Stromal cell of bone marrow (primary cell): Measurements from ENCODE around the gene GLDC.
A peak's percentile ranks its signal among the peaks of the same experiment; 100 is the strongest.
"Not testable (repeated sequence)": the region's sequence is repeated elsewhere in the genome, so short reads cannot be mapped to it uniquely, and the experiment has no call there.

Experiments
- DNase-seq: peaks from one replicate; pipeline ENCODE4 v3.0.0-alpha.2; 2012; ENCODE audit warnings: low read depth

Gene GLDC

DNA sequence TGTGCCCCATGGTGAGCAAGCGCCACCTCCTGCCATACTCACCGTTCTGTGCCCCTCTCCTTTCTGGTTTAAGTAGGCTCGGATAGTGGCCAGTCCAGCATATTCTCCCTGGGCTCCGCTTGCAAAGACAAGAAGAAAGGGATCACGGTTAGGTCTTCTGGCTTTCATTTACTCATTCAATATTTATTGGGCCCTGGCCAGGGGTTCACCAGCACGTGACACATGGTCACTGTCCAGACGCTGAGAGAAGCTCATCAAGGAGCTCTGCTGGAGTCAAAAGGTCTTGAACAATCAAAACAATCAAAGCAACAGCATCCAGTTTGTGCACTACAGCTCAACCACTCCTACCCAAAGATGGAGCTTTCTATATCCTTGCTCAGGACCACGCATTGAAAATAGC is 80.2 kb downstream of the GLDC start:
- no peak for DNase-seq

DNA sequence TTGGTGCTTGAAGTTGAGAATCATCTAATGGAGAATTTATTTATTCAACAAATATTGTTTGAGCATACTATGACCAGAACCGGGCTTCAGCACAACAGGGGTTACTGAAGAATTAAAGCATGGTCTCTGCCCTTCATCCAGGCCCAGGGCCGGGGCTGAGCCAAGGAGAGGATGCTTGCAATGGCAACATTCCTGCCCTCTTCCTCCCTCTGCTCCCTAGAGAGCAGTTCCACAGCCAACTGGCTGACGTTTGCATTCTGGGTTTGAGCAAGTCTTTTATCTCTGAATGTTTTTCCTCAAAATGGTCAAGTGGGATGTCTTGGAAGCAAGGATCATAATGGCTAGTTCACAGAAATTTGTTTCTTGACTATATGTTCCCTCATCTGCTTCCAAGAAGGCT is 80.7 kb downstream of the GLDC start:
- DNase-seq = peak; percentile 73

DNA sequence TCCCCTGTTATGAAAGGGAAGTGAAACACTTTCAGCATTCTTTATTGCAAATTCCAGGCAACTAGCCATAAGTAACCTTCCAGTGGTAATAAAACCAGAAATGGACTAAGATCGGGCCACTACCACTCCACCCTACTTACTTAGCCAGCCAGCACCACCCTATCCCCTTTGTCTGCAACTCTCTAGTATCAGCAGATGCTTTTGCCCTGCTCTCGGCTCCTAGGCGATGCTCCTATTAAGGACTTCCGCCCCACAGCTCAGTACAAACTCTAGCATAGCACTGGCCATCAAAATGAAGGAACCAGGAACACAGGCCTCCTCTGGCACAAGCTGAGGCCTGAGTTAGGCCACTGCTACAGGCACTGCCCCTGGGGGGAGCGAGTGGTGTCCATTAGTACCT is 81.2 kb downstream of the GLDC start:
- DNase-seq = peak; percentile 46

DNA sequence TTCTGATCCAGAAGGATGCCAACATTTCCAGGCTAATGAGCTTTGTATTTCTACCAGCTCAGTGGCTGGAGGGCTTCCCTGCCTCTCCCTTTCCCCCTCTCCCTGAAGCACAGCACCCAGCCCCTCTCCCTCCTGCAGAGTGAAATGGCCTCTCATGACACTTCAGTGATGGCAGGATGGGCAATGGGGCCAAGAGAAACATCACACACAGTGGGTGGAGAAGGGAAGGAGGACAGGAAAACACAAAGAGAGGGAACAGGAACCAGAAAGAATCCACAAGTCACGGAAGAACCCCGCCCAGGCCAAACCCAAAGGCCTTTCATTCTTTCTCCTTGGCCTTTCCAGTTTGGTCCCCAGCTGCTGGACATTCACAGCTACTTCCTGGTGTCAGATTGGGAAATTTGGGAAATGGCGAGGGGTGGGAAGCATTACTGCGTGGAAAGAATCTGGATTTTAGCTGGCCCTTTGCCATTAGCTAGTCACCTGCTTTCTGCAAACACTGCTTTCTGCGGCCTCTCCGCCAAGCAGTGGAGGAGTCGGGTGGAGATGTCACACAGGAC is 82.6 kb downstream of the GLDC start:
- DNase-seq = no peak

DNA sequence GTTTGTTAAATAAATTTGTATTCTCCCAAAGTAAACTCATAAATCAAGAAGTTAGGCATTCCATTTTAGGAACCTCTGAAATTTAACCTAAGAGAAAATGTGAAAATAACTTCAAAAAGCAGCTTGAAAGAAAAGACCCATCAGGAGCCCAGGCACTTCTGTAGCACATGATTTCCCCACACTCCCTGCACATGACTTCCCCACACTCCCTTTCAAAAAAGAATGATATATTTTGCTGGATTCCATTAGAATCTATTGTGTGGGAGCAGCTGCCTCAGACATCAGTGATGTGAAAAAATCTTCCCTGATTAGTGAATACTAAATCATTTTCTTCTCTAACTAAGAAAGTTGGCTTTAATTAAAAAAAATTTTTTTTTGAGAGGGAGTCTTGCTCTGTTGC is 83.3 kb downstream of the GLDC start:
- no peak for DNase-seq

DNA sequence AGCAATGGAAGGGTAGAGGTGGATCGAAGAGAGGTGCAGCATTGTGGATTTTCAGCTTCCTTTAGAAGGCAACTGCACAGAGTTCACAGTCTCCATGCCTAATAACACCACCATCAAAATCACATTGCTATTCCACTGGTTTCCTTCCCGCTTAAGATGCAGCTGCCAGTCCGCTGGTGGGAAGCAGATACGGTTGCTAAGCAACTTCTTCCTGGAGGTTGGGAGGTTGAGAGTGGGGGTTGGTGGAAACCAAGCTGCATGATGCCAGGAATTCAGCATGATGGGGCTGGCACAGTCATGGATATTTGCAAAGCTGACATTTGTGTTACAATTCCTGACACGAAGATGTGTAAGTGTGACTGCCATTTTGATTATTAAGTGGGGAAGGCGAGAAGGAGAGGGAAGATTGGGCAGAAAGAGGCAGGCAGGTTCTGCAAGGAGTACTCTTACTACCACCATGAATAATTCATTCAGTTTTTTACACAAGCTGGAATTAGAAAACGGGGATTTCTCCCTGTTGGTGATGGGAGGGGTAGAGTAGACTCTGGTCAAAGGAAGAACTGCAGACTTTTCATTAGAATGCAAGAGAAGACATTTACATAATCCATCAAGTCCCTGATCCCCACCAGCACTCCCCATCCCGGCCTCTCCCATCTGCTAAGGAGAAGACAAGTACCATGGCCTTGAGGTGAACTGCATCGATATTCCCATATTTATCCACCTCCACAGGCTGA is 87.5 kb downstream of the GLDC start:
- no peak for DNase-seq

DNA sequence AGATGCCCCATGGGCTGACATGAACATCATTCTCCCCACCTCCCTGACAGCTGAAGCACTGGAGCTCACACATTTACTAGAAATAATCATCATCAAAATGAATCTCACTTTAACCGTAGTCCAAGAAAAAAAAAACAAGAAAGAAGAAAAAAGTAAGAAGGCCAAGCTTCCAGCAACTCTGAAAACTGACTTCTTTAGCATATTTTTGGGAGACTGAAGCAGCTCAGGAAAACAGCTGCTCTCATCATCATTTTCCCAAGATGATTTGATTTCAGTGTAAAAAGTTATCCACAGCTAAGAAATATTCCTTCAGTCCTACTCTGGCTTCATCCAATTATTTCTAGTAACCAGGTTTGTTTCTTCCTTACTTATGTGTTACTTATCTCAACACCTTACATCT is 91.7 kb downstream of the GLDC start:
- no peak for DNase-seq

DNA sequence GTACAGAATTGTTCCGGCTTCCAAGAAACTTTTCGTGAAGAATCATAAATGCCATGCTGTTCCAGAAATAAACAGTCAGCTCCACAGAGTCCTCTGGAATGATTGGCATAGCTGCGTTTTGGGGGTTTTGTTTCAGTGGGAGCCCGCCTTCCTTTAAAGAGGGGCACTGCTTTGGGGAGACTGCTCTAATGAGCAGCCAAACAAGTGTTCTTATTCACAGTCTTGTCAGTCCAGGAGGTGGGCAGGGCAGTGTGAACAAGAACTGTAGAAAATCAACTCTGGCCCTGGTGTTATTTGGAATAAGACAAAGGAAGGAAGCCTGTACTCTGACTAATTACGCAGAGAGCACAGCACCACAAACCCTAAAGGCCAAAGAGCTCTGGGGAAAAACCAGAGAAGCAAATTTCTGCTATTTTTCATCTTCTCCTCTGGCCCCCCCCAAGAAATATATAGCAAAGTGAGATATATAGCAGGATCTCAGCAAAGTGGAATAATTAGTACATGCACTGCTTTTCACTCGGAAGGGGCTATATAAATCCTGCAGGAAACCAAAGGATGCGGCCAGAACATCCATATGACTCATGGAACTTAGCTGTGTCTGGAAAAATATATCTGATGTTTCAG is 92.9 kb downstream of the GLDC start:
- no peak for DNase-seq

DNA sequence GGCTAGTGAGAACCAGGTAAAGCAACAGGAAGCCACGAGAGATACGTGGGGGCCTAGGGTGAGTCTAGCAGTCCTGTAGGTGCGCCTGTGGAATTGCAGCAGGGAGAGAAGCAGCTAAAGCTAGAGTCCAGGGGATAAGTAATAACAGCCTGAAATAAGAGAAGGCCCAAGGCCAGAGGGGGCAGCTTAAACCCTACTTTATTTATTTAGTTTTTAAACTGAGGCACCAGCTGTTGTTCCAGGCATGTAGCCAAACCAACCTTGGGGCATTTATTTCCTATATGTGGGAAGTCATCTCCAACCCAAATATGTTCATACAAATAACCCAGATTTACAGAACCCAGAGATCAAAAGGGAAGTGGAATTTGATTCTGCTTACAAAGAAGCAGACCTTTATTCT is 93.5 kb downstream of the GLDC start:
- no peak for DNase-seq

DNA sequence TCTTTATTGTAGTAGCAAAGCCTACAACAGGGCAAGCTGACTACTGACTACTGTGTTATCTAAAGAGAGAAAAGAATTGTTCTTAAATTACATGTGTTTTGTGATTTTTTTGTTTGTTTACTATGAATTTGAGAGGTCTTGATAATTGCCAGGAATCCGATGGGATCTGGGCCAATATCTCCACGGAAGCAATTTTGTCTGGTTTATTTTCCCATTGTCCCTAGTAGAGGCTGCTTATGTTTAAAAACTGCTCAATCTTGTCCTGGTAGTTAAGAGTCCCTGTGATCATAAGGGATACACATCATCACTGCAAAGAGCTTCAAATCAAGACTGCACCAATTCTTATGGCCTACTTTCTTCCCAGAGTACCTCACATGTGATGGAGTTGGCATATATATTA is 94.4 kb downstream of the GLDC start:
- DNase-seq = no peak

DNA sequence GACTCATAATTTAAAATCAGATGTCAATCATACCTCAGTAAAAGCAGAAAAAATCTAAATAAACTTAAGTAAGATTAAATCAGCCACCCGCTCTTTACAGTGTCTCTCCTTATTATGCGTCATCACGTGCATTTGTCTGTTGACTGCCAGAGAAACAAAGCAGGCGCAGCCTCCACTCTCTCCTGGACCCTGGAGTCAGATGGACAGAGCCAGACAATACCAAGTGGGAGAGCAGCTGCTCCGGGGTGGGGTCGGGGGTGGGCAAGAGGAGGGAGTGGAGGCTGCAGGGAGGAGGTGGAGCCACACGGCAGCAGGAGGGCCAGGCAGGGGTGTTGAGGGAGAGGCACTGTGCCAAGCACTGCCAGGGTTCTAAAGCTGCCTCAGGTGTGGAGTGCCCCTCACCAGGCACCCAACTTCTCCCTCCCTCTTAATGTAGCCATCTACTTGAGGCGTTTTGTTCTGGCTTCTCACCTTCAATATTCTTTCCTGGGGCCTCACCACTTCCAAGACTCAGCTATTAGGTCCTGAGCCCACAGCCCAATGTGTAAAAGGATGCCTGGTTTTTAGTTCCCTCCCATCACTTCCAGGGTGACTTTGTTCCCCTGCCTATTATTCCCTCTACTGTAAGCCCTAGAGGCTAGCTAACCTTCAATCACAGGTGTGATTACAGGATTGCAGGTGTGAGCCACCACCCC is 96.3 kb downstream of the GLDC start:
- no peak for DNase-seq

DNA sequence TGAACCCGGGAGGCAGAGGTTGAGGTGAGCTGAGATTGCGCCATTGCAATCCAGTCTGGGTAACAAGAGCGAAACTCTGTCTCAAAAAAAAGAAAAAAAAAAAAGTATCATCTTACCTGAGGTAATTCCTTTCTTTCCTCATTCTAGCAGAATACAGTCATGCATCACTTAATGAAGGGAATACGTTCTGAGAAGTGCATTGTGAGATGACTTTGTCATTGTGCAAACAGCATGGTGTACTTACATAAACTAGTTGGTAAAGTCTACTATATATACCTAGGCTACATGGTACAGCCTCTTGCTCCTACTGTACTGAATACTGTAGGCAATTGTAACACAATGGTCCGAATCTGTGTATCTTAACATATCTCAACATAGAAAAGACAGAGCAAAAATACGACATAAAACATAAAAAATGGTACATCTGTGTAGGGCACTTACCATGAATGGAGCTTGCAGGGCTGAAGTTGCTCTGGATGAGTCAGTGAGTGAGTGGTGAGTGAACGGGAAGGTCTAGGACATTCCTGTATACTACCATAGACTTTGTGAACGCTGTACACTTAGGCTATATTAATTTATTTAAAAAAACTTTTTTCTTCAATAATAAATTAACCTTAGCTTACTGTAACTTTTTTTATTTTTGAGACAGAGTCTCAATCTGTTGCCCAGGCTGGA is 100.4 kb downstream of the GLDC start:
- no peak for DNase-seq

DNA sequence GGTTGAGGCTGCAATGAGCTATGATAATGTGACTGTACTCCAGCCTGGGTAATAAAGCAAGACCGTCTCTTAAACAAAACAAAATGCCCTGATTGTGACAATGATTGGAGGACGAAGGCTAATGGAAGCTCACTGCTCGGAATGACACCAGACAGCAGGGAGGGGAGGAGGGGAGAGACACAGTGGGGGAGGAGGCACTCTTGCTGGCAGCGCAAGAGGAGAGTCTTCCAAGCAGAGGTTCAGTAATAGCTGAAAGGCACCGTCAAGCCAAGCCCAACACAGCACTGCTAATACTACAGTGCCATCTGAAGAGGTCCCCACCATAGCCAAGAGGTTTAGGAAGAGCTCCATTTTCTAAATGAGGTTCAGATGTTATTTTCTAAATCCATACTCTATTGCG is 102.3 kb downstream of the GLDC start:
- DNase-seq = no peak

DNA sequence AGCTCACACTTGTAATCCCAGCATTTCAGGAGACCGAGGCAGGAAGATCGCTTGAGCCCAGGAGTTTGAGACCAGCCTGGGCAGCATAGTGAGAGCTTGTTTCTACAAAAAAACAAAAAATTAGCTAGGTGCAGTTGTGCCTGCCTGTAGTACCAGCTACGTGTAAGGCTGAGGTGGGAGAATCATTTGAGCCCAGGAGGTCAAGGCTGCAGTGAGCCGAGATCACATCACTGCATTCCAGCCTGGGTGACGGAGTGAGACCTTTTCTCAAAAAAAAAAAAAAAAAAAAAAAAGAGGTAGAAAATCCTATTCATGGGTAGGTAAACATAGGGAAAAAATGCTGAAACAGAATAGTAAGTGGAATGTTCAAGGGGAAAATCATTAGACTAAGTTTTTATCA is 102.9 kb downstream of the GLDC start:
- not testable (repeated sequence) for DNase-seq

DNA sequence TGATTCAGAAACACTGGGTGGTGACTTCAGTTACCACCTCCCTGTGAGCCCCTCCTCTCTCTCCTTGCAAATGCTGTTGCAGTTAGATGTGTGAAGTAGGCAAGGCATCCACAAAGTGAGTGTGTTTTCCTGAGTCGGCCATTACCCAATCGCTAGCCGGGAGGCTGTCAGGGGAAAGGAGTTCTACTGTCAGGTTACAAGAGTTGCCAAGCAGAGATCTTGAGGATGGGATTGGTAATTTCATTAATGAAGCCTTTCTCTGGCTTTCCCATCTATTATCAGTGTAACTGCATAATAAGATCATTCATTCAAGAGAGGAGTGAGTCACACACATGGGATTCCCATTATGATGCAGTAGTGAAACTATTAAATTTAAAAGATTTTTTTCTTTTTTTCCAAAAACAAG is 106.9 kb downstream of the GLDC start:
- peak; percentile 55 for DNase-seq

DNA sequence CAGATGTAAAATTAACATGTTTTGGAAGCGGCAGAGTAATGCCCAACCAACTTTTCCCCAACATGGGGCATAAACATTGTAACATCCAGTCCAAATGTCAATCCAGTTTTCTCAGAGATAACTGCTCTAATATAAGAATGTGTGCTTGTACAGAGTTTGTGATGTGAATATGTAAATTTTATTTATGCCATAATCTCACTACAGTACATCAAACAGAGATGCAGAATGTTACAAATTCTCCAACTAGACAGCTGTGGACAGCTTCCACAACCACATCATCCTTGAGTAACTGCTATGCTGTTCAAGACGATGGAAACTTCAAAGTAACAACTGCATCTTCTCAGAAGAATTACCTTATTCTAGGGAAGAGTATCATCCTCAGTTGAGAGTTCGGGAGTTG is 109.9 kb downstream of the GLDC start:
- no peak for DNase-seq

DNA sequence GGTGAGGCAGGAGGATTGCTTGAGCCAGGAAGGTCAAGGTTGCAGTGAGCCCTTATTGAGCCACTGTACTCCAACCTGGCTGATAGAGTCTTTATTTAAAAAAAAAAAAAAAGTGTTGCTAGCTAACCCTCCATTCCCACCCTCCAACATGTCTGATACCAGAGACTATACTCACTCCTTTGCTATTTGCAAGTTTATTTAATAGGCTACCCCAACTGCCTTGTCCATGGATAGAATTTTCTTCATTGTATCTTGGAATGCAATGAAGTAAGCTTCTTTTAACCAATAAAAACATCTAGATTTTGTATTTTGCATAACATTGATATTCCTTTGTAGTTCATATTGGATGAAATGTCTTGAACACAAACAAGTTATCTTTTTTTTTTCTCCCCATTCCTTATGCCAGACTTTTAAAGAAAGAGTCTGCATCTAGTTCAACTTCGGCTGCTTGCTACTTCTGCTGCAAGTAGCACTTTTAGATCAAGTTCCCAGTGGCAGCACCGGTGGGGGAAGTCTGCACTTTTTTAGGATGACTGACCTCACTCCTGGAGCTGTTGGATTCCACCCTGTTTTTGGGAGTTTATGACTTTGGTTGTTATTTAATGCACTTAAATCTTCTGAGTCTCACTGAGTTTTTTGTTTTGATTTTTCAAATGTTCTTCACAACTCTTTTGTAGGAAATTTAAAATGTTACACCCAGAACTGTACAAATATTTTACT is 120.0 kb downstream of the GLDC start:
- no peak for DNase-seq

DNA sequence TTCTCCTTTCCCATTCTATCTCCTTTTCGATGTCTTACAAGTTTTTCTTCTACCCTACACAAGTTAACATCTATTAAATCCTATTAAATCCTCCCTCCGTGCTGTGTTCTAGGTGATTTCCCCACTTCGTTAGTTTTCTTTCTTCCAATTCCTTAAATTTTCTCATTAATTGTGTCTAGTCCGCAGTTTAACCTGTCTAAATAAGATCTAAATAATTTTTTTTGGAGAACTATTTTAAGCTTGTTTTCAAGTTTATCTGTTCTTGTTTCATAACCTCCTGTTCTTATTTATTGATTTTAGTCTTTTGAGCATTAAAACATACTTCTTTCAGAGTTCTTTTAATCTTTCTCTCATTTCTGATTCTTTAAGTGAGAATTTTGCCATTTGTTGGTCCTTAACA is 123.3 kb downstream of the GLDC start:
- no peak for DNase-seq

DNA sequence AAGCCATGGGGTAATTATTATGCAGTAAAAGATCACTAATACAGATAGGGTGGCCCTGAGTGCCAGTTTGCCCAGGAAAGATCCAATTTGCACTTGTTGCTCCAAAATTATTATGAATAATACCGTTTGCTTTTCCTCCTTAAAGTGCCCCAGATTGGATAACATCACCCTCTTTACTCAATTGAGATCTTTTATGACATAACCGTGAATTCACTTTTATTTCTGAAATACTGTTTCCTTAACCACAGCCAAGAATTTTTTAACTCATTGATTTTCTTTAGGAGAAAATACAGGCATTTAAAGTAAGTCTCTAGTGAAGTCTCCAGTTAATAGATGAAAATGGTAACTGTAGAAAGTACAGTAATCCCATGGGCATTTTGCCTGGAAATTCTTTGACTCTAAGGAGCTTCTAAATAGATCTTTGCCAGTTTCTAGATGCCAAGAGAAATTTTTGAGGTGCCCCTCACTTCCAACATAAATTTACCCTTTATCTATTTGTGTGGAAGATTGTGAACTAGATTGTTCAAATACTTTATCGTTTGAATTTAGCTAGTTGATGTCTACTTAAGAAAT is 133.4 kb downstream of the GLDC start:
- DNase-seq = no peak

DNA sequence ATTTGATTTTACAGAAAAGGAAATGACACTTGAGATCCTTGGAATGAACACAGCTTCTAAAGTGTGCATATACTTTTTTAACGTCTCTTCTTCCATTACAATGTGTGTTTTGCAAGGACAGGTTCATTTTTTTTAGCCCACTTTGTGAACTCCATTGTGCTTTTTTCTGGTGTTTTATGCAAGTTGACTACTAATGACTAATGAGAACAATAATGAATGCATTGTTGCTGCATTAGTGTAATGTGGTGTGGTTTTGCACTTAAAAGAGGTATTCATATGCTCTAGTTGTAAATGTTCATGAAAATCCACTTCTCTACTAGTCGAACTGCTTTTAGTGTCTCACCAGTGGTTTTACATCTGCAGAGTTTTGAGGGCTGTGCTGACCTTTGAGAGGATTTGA is 139.0 kb downstream of the GLDC start:
- DNase-seq = no peak

DNA sequence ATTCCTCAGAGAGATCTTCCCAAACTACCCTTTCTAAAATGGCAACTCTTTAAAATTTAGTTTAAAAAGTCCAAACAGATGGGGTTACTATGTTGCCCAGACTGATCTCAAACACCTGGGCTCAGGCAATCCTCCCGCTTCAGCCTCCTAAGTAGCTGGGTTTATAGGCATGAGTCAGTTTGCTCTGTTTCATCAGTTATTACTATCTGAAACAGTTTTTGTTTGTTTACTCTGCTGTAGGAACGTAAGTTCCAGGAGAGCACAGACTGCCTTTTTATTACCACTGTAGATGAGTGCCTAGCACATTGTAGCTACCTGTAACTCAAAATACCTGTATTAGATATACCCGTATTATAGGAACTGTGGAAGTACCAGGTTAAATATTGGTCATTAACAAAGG is 143.1 kb downstream of the GLDC start:
- DNase-seq = no peak
